AG08395 (cell line): ENCODE data around the gene PAK1IP1.
"Not testable (repeated sequence)": the region's sequence is repeated elsewhere in the genome, so short reads cannot be mapped to it uniquely, and the experiment has no call there.

Experiments
- DNase-seq: peaks from one replicate; pipeline ENCODE4 v3.0.0; 2012; ENCODE audit warnings: mixed read lengths, low spot score

PAK1IP1 gene

GRCh38 chr6:10694302-10695085 is at the start of gene PAK1IP1, which contains the start of gene C6orf52:
Gene PAK1IP1, plus strand, starts transcription at chr6:10694972. Its CDS starts 14 bp downstream, at chr6:10694986.
Gene C6orf52, minus strand, starts transcription at chr6:10694616. Its CDS starts 7,066 bp downstream, at chr6:10687550.
- peak; percentile 96 for DNase-seq

- DNase-seq = no peak
These were observed 39.2 kb upstream of the PAK1IP1 start for GRCh38 chr6:10655508-10656055.

GRCh38 chr6:10658910-10659698 is 35.7 kb upstream of the PAK1IP1 start:
- DNase-seq = no peak

GRCh38 chr6:10659699-10660348 is 34.9 kb upstream of the PAK1IP1 start:
- no peak for DNase-seq

GRCh38 chr6:10660431-10661191 is 34.2 kb upstream of the PAK1IP1 start:
- DNase-seq = not testable (repeated sequence)

- DNase-seq = no peak
These were observed 32.6 kb upstream of the PAK1IP1 start for GRCh38 chr6:10662207-10662606.

- DNase-seq = no peak
These were observed 32.0 kb upstream of the PAK1IP1 start for GRCh38 chr6:10662742-10663141.

- DNase-seq = not testable (repeated sequence)
These were observed 29.2 kb upstream of the PAK1IP1 start for GRCh38 chr6:10665595-10665994.

- no peak for DNase-seq
These were observed 26.4 kb upstream of the PAK1IP1 start for GRCh38 chr6:10668126-10668917.

- DNase-seq = no peak
These were observed 18.4 kb upstream of the PAK1IP1 start for GRCh38 chr6:10676403-10676802.

GRCh38 chr6:10678456-10678855 is 16.3 kb upstream of the PAK1IP1 start:
- no peak for DNase-seq

- DNase-seq = no peak
These were observed 13.0 kb upstream of the PAK1IP1 start for GRCh38 chr6:10681795-10682194.

- DNase-seq = no peak
These were observed 12.3 kb upstream of the PAK1IP1 start for GRCh38 chr6:10682355-10682988.

GRCh38 chr6:10684618-10685017 is 10.2 kb upstream of the PAK1IP1 start:
- no peak for DNase-seq

GRCh38 chr6:10685092-10685915 is 9.5 kb upstream of the PAK1IP1 start:
- DNase-seq = no peak

- no peak for DNase-seq
These were observed 7.9 kb upstream of the PAK1IP1 start for GRCh38 chr6:10686901-10687300.

- DNase-seq = no peak
These were observed 7.2 kb upstream of the PAK1IP1 start for GRCh38 chr6:10687582-10687981.

GRCh38 chr6:10690651-10691445 is 3.9 kb upstream of the PAK1IP1 start:
- DNase-seq = no peak
